Measurements from ENCODE around the gene CDHR5.

Gene CDHR5

GRCh38 chr11:601573-602245, 23.0 kb downstream of the CDHR5 start:
- Histone ChIP-seq H3K9me2 (replicated peaks; ENCODE audit: control insufficient read depth, low read length) (no peaks in the 10 kb centered on the region), H3K4me1 (ENCODE audit: control insufficient read depth, low read length) (no peaks in the 10 kb centered on the region), H3K27ac (ENCODE audit: low read depth, low read length) (no peak overlapping the region), H3K36me3 (ENCODE audit: control insufficient read depth, low read length) (peaks cover 83% of the 10 kb centered on the region), H3K4me2 (ENCODE audit: low read length) (no peak overlapping the region), H3K79me2 (ENCODE audit: control insufficient read depth, low read length) (peaks cover 2% of the 10 kb centered on the region; the same call in 1 of the 2 replicates), H3K4me3 (ENCODE audit: low read length) (no peak overlapping the region), H4K20me1 (ENCODE audit: control insufficient read depth, insufficient read depth, low read depth, low read length) (0 out of 2 replicates have a peak, but pooled peaks cover 1% of the 10 kb centered on the region), H3F3A (ENCODE audit: control insufficient read depth, insufficient read depth) (no peaks in the 10 kb centered on the region), H3K9me3 (ENCODE audit: control insufficient read depth, insufficient read depth, low read length) (no peaks in the 10 kb centered on the region), H3K27me3 (ENCODE audit: control insufficient read depth, low read length) (no peaks in the 10 kb centered on the region)
- TF ChIP-seq EZH2phosphoT487 (IDR thresholded peaks at IDR 0.05; ENCODE audit: borderline replicate concordance, low read length) (no peak), CTCF (IDR thresholded peaks at IDR 0.05; ENCODE audit: low read depth, low read length, poor library complexity, severe bottlenecking) (no peak)

- 0 out of 2 replicates have a peak, but pooled peaks cover 4% of the 10 kb centered on the region for H4K20me1 ChIP-seq (ENCODE audit: control insufficient read depth, insufficient read depth, low read depth, low read length)
- TF ChIP-seq EZH2phosphoT487 (IDR thresholded peaks at IDR 0.05; ENCODE audit: borderline replicate concordance, low read length) (no peak), CTCF (IDR thresholded peaks at IDR 0.05; ENCODE audit: low read depth, low read length, poor library complexity, severe bottlenecking) (no peak)
- H3K79me2 ChIP-seq (ENCODE audit: control insufficient read depth, low read length): peaks cover 10% of the 10 kb centered on the region
- no peaks in the 10 kb centered on the region for H3K27me3 ChIP-seq (ENCODE audit: control insufficient read depth, low read length)
- H3K36me3 ChIP-seq (ENCODE audit: control insufficient read depth, low read length): peaks cover 82% of the 10 kb centered on the region
- H3K9me3 ChIP-seq (ENCODE audit: control insufficient read depth, insufficient read depth, low read length): no peaks in the 10 kb centered on the region
- no peak overlapping the region for H3K4me3 ChIP-seq (ENCODE audit: low read length)
- no peaks in the 10 kb centered on the region for H3F3A ChIP-seq (ENCODE audit: control insufficient read depth, insufficient read depth)
- no peaks in the 10 kb centered on the region for H3K4me1 ChIP-seq (ENCODE audit: control insufficient read depth, low read length)
- no peak overlapping the region for H3K27ac ChIP-seq (ENCODE audit: low read depth, low read length)
- no peak overlapping the region for H3K4me2 ChIP-seq (ENCODE audit: low read length)
- no peaks in the 10 kb centered on the region for H3K9me2 ChIP-seq (replicated peaks; ENCODE audit: control insufficient read depth, low read length)
Measured at GRCh38 chr11:598005-598680, 26.6 kb downstream of the CDHR5 start.

GRCh38 chr11:597166-597725, 27.5 kb downstream of the CDHR5 start:
- H3K9me2 ChIP-seq (replicated peaks; ENCODE audit: control insufficient read depth, low read length): no peaks in the 10 kb centered on the region
- peaks cover 85% of the 10 kb centered on the region for H3K36me3 ChIP-seq (ENCODE audit: control insufficient read depth, low read length)
- no peak overlapping the region for H3K4me3 ChIP-seq (ENCODE audit: low read length)

More at GRCh38 chr11:597166-597725, 27.5 kb downstream of the CDHR5 start:
- no peak for TF ChIP-seq EZH2phosphoT487 (IDR thresholded peaks at IDR 0.05; ENCODE audit: borderline replicate concordance, low read length)
- peak; percentile 19 for TF ChIP-seq CTCF (IDR thresholded peaks at IDR 0.05; ENCODE audit: low read depth, low read length, poor library complexity, severe bottlenecking)
- Histone ChIP-seq H3K9me3 (ENCODE audit: control insufficient read depth, insufficient read depth, low read length) (no peaks in the 10 kb centered on the region), H3K27ac (ENCODE audit: low read depth, low read length) (no peak overlapping the region), H3F3A (ENCODE audit: control insufficient read depth, insufficient read depth) (no peaks in the 10 kb centered on the region), H3K4me2 (ENCODE audit: low read length) (no peak overlapping the region), H4K20me1 (ENCODE audit: control insufficient read depth, insufficient read depth, low read depth, low read length) (0 out of 2 replicates have a peak, but pooled peaks cover 4% of the 10 kb centered on the region), H3K27me3 (ENCODE audit: control insufficient read depth, low read length) (no peaks in the 10 kb centered on the region), H3K4me1 (ENCODE audit: control insufficient read depth, low read length) (no peaks in the 10 kb centered on the region), H3K79me2 (ENCODE audit: control insufficient read depth, low read length) (peaks cover 10% of the 10 kb centered on the region)
